CD4-positive, alpha-beta T cell (primary cell): ENCODE data around the gene NDUFAF7. TPM values are rescaled to one million over a fixed set of nuclear protein-coding genes. Genes with fewer than 3 reads are reported as not detected.
"Not testable (repeated sequence)": the region's sequence is repeated elsewhere in the genome, so short reads cannot be mapped to it uniquely, and the experiment has no call there.

Source experiments
- ATAC-seq: fragments of 200-7000 bp; cut with Tn5 transposase; one replicate; pipeline ENCODE4 v1.10.0; 2022; ENCODE audit warnings: mild to moderate bottlenecking; ENCODE audit not compliant: poor library complexity
- CTCF ChIA-PET: fragments of 350-600 bp; sonication (Branson Sonifier 250); formaldehyde crosslinking; loops from one replicate; lab custom pipeline; 2021; ENCODE audit warnings: antibody characterized with exemption, inconsistent platforms; lab: Charles Lee
- POLR2A ChIA-PET: fragments of 350-600 bp; sonication (Branson Sonifier 250); formaldehyde crosslinking; loops from one replicate; lab custom pipeline; 2021; ENCODE audit warnings: antibody characterized with exemption, inconsistent platforms; lab: Charles Lee
- DNase-seq, 14 experiments: peaks; one replicate each; pipeline ENCODE4 v3.0.0-alpha.2; 2013 to 2020; ENCODE audit warnings: mixed read lengths in 2 of 14
- H3K27ac ChIP-seq, 2 donors: one replicate each; pipeline versions ENCODE4 v1.5.1 to v1.7.0; 2013; ENCODE audit warnings: low read length in 2 of 2, low read depth in 1 of 2, mild to moderate bottlenecking in 1 of 2
- H3K27me3 ChIP-seq, 2 experiments: 1 replicate in 1 of 2; 2 replicates in 1 of 2; pipeline versions ENCODE4 v1.6.1 to v1.7.0; 2013; ENCODE audit warnings: low read length in 2 of 2, control low read depth in 1 of 2, mild to moderate bottlenecking in 1 of 2, moderate library complexity in 1 of 2; ENCODE audit not compliant: insufficient read depth in 2 of 2, control insufficient read depth in 1 of 2
- H3K36me3 ChIP-seq: one replicate; pipeline ENCODE4 v1.6.1; 2013; ENCODE audit warnings: low read length, control low read depth; ENCODE audit not compliant: insufficient read depth
- H3K4me1 ChIP-seq: one replicate; pipeline ENCODE4 v1.6.1; 2013; ENCODE audit warnings: low read length, control low read depth; ENCODE audit not compliant: insufficient read depth
- H3K4me3 ChIP-seq: one replicate; pipeline ENCODE4 v1.5.1; 2013; ENCODE audit warnings: mild to moderate bottlenecking, low read length, moderate library complexity
- H3K9me3 ChIP-seq, 2 experiments: 1 replicate in 1 of 2; 2 replicates in 1 of 2; pipeline versions ENCODE4 v1.6.1 to v1.7.0; 2013; ENCODE audit warnings: low read length in 2 of 2, mild to moderate bottlenecking in 2 of 2, control low read depth in 1 of 2, moderate library complexity in 1 of 2; ENCODE audit not compliant: control insufficient read depth in 1 of 2, insufficient read depth in 1 of 2
- H3K27ac Mint-ChIP-seq: one replicate; pipeline ENCODE4 v1.8.0; 2020; ENCODE audit warnings: mixed read lengths
- H3K27me3 Mint-ChIP-seq: one replicate; pipeline ENCODE4 v1.8.0; 2021; ENCODE audit warnings: mixed read lengths
- H3K36me3 Mint-ChIP-seq: one replicate; pipeline ENCODE4 v1.8.0; 2021; ENCODE audit warnings: low read depth, mixed read lengths
- H3K4me1 Mint-ChIP-seq: one replicate; pipeline ENCODE4 v1.8.0; 2021; ENCODE audit warnings: low read depth, mixed read lengths
- H3K4me3 Mint-ChIP-seq: one replicate; pipeline ENCODE4 v1.8.0; 2020; ENCODE audit warnings: mild to moderate bottlenecking, mixed read lengths
- H3K9me3 Mint-ChIP-seq: one replicate; pipeline ENCODE4 v1.8.0; 2020; ENCODE audit warnings: mixed read lengths
- intact Hi-C, 2 experiments: fragments of 100-400 bp; cut with DNase I in 1 of 2; cut with micrococcal nuclease in 1 of 2; formaldehyde crosslinking; loops; one replicate each; pipeline versions ENCODE4 v1.15.1 to v1.9.0; 2023 to 2025; cut with DNase I, micrococcal nuclease
- total RNA-seq, 174 experiments: library from RNA in 2 of 174; stranded (reverse) in 2 of 174; gene quantifications; one replicate each; pipeline ENCODE4 v1.2.3 and lab custom pipeline; 2021 to 2026
- TF ChIP-seq, protein P1 (sequence below): fragments of 200-600 bp; IDR thresholded peaks from one replicate; pipeline ENCODE4 v1.8.0; 2022; ENCODE audit warnings: antibody characterized with exemption, mild to moderate bottlenecking

NDUFAF7 gene
- total RNA-seq, 2 experiments from 2014 or later = 21.4 to 24.1 TPM

DNA sequence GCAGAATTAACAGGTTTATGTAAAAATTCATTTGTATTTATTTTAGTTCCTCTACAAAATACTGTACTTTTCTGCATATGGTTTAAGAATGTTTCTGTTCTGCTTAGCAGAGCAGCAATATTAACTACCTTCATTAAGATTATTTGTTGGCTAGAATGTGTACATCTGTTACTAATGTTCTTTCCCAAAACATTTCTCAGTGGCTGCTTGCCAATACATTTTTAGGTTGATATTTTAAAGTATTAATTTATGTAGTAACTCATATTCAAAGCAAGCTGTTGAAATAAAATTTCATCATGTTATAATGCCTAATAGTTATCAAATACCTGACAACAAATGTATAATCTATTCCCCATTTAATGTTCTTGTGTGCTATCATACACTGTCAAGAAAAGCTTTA, 52.9 kb downstream of the NDUFAF7 start:
- Mint-ChIP-seq H3K36me3 (peaks cover 67% of the 10 kb centered on the region), H3K27ac (no peak overlapping the region), H3K4me1 (no peaks in the 10 kb centered on the region), H3K4me3 (no peak overlapping the region), H3K9me3 (no peaks in the 10 kb centered on the region), H3K27me3 (no peaks in the 10 kb centered on the region)
- Histone ChIP-seq H3K4me1 (no peaks in the 10 kb centered on the region), H3K36me3 (peaks cover 16% of the 10 kb centered on the region), H3K27ac (no peak overlapping the region), H3K4me3 (no peak overlapping the region), H3K9me3 (no peaks in the 10 kb centered on the region), H3K27me3 (no peaks in the 10 kb centered on the region)
- TF ChIP-seq, protein P1, sequence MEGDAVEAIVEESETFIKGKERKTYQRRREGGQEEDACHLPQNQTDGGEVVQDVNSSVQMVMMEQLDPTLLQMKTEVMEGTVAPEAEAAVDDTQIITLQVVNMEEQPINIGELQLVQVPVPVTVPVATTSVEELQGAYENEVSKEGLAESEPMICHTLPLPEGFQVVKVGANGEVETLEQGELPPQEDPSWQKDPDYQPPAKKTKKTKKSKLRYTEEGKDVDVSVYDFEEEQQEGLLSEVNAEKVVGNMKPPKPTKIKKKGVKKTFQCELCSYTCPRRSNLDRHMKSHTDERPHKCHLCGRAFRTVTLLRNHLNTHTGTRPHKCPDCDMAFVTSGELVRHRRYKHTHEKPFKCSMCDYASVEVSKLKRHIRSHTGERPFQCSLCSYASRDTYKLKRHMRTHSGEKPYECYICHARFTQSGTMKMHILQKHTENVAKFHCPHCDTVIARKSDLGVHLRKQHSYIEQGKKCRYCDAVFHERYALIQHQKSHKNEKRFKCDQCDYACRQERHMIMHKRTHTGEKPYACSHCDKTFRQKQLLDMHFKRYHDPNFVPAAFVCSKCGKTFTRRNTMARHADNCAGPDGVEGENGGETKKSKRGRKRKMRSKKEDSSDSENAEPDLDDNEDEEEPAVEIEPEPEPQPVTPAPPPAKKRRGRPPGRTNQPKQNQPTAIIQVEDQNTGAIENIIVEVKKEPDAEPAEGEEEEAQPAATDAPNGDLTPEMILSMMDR = no peak
- DNase-seq (no peak), ATAC-seq (no peak)
- intact Hi-C loops = no loop called here
- ChIA-PET POLR2A (interaction anchor here (0.6 kb wide), 1 partner anchor 24 kb away, joined by 4 read pairs; no protein-coding TSS in a partner anchor), CTCF (interaction anchor here (1.1 kb wide), 1 partner anchor 12 kb away, joined by 5 read pairs; no protein-coding TSS in a partner anchor)

DNA sequence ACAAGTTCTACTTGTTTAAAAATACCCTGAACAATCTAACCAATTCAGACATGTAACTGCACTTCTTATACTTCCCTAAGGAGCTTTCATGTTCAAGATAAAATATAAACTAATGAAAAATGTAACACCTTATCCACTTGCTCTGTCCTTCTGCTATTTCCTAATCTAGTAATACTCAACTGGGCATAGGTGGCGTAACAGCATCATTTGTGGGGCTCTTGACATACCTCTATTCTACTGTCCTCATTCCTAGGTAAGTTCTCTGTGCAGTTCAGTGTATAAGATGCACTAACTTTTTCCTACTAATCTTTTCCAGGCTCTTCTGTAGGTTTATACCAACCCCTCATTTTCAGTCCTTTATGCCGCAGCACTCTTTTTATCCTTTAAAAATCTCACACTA, 56.5 kb downstream of the NDUFAF7 start:
- Histone ChIP-seq H3K27me3 (no peaks in the 10 kb centered on the region), H3K36me3 (peaks cover 10% of the 10 kb centered on the region), H3K4me3 (no peak overlapping the region), H3K4me1 (no peaks in the 10 kb centered on the region), H3K27ac (no peak overlapping the region), H3K9me3 (no peaks in the 10 kb centered on the region)
- Mint-ChIP-seq H3K27me3 (no peaks in the 10 kb centered on the region), H3K9me3 (no peaks in the 10 kb centered on the region), H3K4me1 (no peaks in the 10 kb centered on the region), H3K36me3 (peaks cover 52% of the 10 kb centered on the region), H3K27ac (no peak overlapping the region), H3K4me3 (no peak overlapping the region)
- ChIA-PET CTCF (no interaction called here), POLR2A (no interaction called here)
- ATAC-seq = no peak
- DNase-seq = peak in 5 of 14 experiments; percentile 3 to 37 (median 19)
- TF ChIP-seq, protein P1 = no peak
- intact Hi-C loops = loop anchor here in 1 of 2 experiments (5.0 kb wide), 1 partner anchor 544 kb away; no protein-coding TSS in a partner anchor

DNA sequence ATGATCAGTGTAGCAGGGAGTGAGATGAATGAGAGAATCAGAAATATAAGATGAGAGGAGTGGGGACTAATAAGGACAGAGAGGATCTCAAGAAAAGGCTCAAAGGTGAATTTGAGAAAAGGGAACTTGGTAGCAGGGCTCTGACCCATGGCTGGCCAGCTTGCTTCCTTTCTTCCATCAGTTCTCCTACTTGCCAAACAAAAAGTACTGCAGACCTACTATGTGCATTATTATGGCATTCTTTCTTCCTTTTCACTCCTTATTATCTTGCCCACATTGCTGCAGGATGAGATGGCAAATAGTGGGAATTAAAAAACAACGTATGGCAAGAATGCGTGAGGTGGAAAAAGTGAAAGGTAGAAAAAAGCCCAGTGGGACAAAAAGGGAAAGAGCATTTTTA, 60.2 kb downstream of the NDUFAF7 start:
- Histone ChIP-seq H3K4me1 (no peaks in the 10 kb centered on the region), H3K36me3 (peaks cover 10% of the 10 kb centered on the region), H3K4me3 (no peak overlapping the region), H3K27ac (no peak overlapping the region), H3K27me3 (no peaks in the 10 kb centered on the region), H3K9me3 (no peaks in the 10 kb centered on the region)
- DNase-seq (no peak), ATAC-seq (no peak)
- Mint-ChIP-seq H3K27me3 (no peaks in the 10 kb centered on the region), H3K4me1 (peaks cover 11% of the 10 kb centered on the region), H3K27ac (no peak overlapping the region), H3K36me3 (peaks cover 43% of the 10 kb centered on the region), H3K9me3 (no peaks in the 10 kb centered on the region), H3K4me3 (no peak overlapping the region)
- intact Hi-C loops = no loop called here
- ChIA-PET POLR2A (no interaction called here), CTCF (no interaction called here)
- TF ChIP-seq, protein P1 = no peak

DNA sequence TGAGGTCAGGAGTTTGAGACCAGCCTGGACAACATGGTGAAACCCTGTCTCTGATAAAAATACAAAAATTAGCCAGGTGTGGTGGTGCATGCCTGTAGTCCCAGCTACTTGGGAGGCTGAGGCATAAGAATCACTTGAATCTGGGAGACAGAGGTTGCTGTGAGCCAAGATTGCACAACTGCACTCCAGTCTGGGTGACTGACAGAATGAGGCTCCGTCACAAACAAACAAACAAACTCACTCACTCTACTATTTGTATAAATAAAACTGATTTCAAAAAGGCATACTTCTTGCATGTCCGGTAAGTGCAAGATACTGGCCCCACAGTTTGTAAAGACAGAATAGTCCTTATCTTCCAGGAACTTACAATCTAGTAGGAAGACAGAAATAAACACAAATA, 63.4 kb downstream of the NDUFAF7 start:
- H3K27ac ChIP-seq, ATAC-seq, DNase-seq, H3K9me3 ChIP-seq, H3K4me3 Mint-ChIP-seq, H3K27ac Mint-ChIP-seq, intact Hi-C loops, H3K9me3 Mint-ChIP-seq, H3K27me3 Mint-ChIP-seq, H3K27me3 ChIP-seq, POLR2A ChIA-PET, H3K4me1 ChIP-seq, CTCF ChIA-PET, H3K4me3 ChIP-seq, H3K36me3 ChIP-seq: not testable (repeated sequence)
- H3K36me3 Mint-ChIP-seq = peaks cover 29% of the 10 kb centered on the region
- peaks cover 21% of the 10 kb centered on the region for H3K4me1 Mint-ChIP-seq
